Uterus (tissue), 4 donors: Measurements from ENCODE around the gene FSD1. TPM values are rescaled to one million over a fixed set of nuclear protein-coding genes. Genes with fewer than 3 reads are reported as not detected.

Experiments
- DNase-seq, 2 donors: peaks; one replicate each; pipeline ENCODE4 v3.0.0-alpha.2; 2019 to 2020
- H3K27ac ChIP-seq, 2 donors: fragments of 200-600 bp; sonication (generic); 1 replicate in 1 of 2; 2 replicates in 1 of 2; pipeline ENCODE4 v1.5.1; 2016 to 2018
- H3K27me3 ChIP-seq, 2 donors: fragments of 200-600 bp; sonication (generic); one replicate each; pipeline ENCODE4 v1.5.1; 2018 to 2019; ENCODE audit warnings: control low read depth in 1 of 2
- H3K36me3 ChIP-seq, 2 donors: fragments of 200-600 bp; sonication (generic); one replicate each; pipeline ENCODE4 v1.5.1; 2019; ENCODE audit warnings: control low read depth in 1 of 2
- H3K4me1 ChIP-seq, 2 donors: fragments of 200-600 bp; sonication (generic); one replicate each; pipeline ENCODE4 v1.5.1; 2018 to 2019; ENCODE audit warnings: control low read depth in 1 of 2
- H3K4me3 ChIP-seq, 2 donors: fragments of 200-600 bp; sonication (generic); 1 replicate in 1 of 2; 2 replicates in 1 of 2; pipeline ENCODE4 v1.5.1; 2018 to 2019; ENCODE audit warnings: mild to moderate bottlenecking in 1 of 2
- H3K9me3 ChIP-seq, 2 donors: fragments of 200-600 bp; sonication (generic); one replicate each; pipeline ENCODE4 v1.5.1; 2019; ENCODE audit warnings: control low read depth in 1 of 2
- CTCF ChIP-seq, 4 experiments: fragments of 200-600 bp in 2 of 4; fragments of 450-650 bp in 2 of 4; sonication (generic) in 2 of 4; IDR thresholded peaks; one replicate each; pipeline ENCODE4 v1.5.1; 2016 to 2019; ENCODE audit warnings: antibody characterized with exemption in 4 of 4, mild to moderate bottlenecking in 2 of 4, moderate library complexity in 1 of 4
- POLR2A ChIP-seq, 2 donors: fragments of 450-650 bp; IDR thresholded peaks; one replicate each; pipeline ENCODE4 v1.6.1; 2016; ENCODE audit warnings: antibody characterized with exemption in 2 of 2, mild to moderate bottlenecking in 1 of 2, moderate library complexity in 1 of 2
- intact Hi-C: fragments of 100-400 bp; cut with DNase I; formaldehyde crosslinking; loops from one replicate; pipeline ENCODE4 v1.15.1; 2023; ENCODE audit warnings: low total_unique reads
- total RNA-seq, 4 donors: library from RNA; depleted of rRNA in 3 of 4; stranded (reverse); fragments of >200 nt in 3 of 4; gene quantifications; one replicate each; pipeline versions ENCODE4 v1.1.0 to v1.2.4, GENCODE V29; 2014 to 2023
- donor health status: DM: yes; HTN: yes; CAD: no.

The FSD1 gene
- total RNA-seq, 4 donors from 2014 or later: 3.1 TPM; not detected in 3

DNA sequence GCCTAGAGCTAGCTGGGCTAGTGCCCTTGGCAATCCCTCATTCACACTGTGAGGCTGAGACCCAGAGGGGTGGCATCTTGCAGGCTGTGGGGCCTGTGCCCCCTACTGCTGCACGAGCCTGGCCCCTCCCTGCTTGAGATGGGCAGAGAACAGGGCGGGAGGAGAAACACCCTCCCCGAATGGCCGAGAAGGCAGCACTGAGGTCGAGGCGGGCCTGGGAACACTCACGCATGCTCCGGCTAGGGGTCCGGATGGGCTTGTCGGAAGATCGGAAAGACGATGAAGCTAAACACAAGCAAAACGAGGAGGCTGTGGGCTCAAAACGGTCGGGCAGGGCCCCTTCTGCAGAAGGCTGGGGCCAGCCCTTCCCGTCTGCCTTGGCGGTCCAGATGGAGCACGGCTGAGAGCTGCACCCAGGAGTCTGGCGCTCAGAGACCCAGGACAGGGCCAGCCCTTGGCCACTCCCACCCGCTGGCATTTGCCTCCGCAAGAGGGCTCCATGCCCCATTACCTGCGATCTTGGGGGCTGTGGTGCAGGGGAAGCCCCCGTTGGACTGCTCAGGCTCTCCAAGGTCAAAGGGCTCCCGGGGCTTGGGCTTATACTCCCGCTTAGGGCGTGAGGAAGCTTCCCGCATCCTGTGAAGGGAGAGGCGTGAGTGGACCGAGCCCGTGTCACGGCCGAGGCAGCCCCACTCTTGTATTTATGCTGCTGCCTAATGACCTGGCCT lies 57.9 kb downstream of the FSD1 start:
- Histone ChIP-seq H3K27me3 (no peaks in the 10 kb centered on the region), H3K4me1 (no peaks in the 10 kb centered on the region), H3K36me3 (no peaks in the 10 kb centered on the region), H3K9me3 (no peaks in the 10 kb centered on the region), H3K27ac (no peak overlapping the region), H3K4me3 (no peak overlapping the region)
- TF ChIP-seq CTCF (IDR thresholded peaks at IDR 0.05) (no peak), POLR2A (IDR thresholded peaks at IDR 0.05) (no peak)
- no peak for DNase-seq
- intact Hi-C loops: no loop called here

GRCh38 chr19:4362831-4363545 lies 58.6 kb downstream of the FSD1 start:
- Histone ChIP-seq H3K9me3 (no peaks in the 10 kb centered on the region), H3K4me1 (peaks cover 0 to 1% of the 10 kb centered on the region in 2 donors), H3K4me3 (no peak overlapping the region), H3K36me3 (no peaks in the 10 kb centered on the region), H3K27ac (no peak overlapping the region), H3K27me3 (no peaks in the 10 kb centered on the region)
- intact Hi-C loops: no loop called here
- TF ChIP-seq CTCF (IDR thresholded peaks at IDR 0.05) (no peak), POLR2A (IDR thresholded peaks at IDR 0.05) (no peak)
- no peak for DNase-seq

GRCh38 chr19:4363571-4364304 lies 59.3 kb downstream of the FSD1 start:
- Histone ChIP-seq H3K9me3 (no peaks in the 10 kb centered on the region), H3K36me3 (no peaks in the 10 kb centered on the region), H3K4me3 (no peak overlapping the region), H3K4me1 (peaks cover 0 to 8% of the 10 kb centered on the region in 2 donors), H3K27ac (no peak overlapping the region), H3K27me3 (no peaks in the 10 kb centered on the region)
- TF ChIP-seq CTCF (IDR thresholded peaks at IDR 0.05) (no peak), POLR2A (IDR thresholded peaks at IDR 0.05) (no peak)
- no peak for DNase-seq
- intact Hi-C loops: no loop called here

GRCh38 chr19:4365341-4365740 lies 60.9 kb downstream of the FSD1 start:
- H3K36me3 ChIP-seq: no peaks in the 10 kb centered on the region
- DNase-seq: no peak

More at GRCh38 chr19:4365341-4365740, 60.9 kb downstream of the FSD1 start:
- intact Hi-C loops: no loop called here
- H3K27me3 ChIP-seq: no peaks in the 10 kb centered on the region
- H3K4me3 ChIP-seq: no peak overlapping the region
- TF ChIP-seq POLR2A (IDR thresholded peaks at IDR 0.05): no peak
- no peak for TF ChIP-seq CTCF (IDR thresholded peaks at IDR 0.05)
- H3K27ac ChIP-seq: no peak overlapping the region
- H3K9me3 ChIP-seq: no peaks in the 10 kb centered on the region
- peaks cover 0 to 21% of the 10 kb centered on the region in 2 donors for H3K4me1 ChIP-seq
